Measurements from ENCODE around the gene TRPM3.

TRPM3 gene

GRCh38 chr9:71097671-71098070 is 23.8 kb downstream of the TRPM3 start:
- H3K36me3 ChIP-seq (ENCODE audit: insufficient read depth, low read length): no peaks in the 10 kb centered on the region
- peaks cover 21% of the 10 kb centered on the region for H3K27me3 ChIP-seq (ENCODE audit: control insufficient read depth, insufficient read depth, low read length)
- H3K4me2 ChIP-seq (ENCODE audit: low read length): no peak overlapping the region
- no peaks in the 10 kb centered on the region for H3K4me1 ChIP-seq (ENCODE audit: control insufficient read depth, insufficient read depth, low read length)
- H3K9me3 ChIP-seq (replicated peaks; ENCODE audit: low read length): no peaks in the 10 kb centered on the region
- H3K4me3 ChIP-seq (ENCODE audit: low read length): no peak overlapping the region
- H3K9ac ChIP-seq (ENCODE audit: low read depth, low read length): no peak overlapping the region

GRCh38 chr9:71096421-71097108 is 24.9 kb downstream of the TRPM3 start:
- Histone ChIP-seq H3K9ac (ENCODE audit: low read depth, low read length) (no peak overlapping the region), H3K27me3 (ENCODE audit: control insufficient read depth, insufficient read depth, low read length) (peaks cover 21% of the 10 kb centered on the region)

GRCh38 chr9:71094708-71095251 is 26.6 kb downstream of the TRPM3 start:
- peaks cover 11% of the 10 kb centered on the region for H3K27me3 ChIP-seq (ENCODE audit: control insufficient read depth, insufficient read depth, low read length)
- H3K4me1 ChIP-seq (ENCODE audit: control insufficient read depth, insufficient read depth, low read length): no peaks in the 10 kb centered on the region
- H3K9ac ChIP-seq (ENCODE audit: low read depth, low read length): no peak overlapping the region
- no peak overlapping the region for H3K4me2 ChIP-seq (ENCODE audit: low read length)
- H3K9me3 ChIP-seq (replicated peaks; ENCODE audit: low read length): no peaks in the 10 kb centered on the region
- no peaks in the 10 kb centered on the region for H3K36me3 ChIP-seq (ENCODE audit: insufficient read depth, low read length)
- H3K4me3 ChIP-seq (ENCODE audit: low read length): no peak overlapping the region

More at GRCh38 chr9:71096421-71097108, 24.9 kb downstream of the TRPM3 start:
- H3K4me2 ChIP-seq (ENCODE audit: low read length): no peak overlapping the region
- H3K4me1 ChIP-seq (ENCODE audit: control insufficient read depth, insufficient read depth, low read length): no peaks in the 10 kb centered on the region
- H3K36me3 ChIP-seq (ENCODE audit: insufficient read depth, low read length): no peaks in the 10 kb centered on the region
- no peaks in the 10 kb centered on the region for H3K9me3 ChIP-seq (replicated peaks; ENCODE audit: low read length)
- H3K4me3 ChIP-seq (ENCODE audit: low read length): no peak overlapping the region

- peaks cover 8% of the 10 kb centered on the region for H3K27me3 ChIP-seq (ENCODE audit: control insufficient read depth, insufficient read depth, low read length)
- H3K9ac ChIP-seq (ENCODE audit: low read depth, low read length): no peak overlapping the region
- H3K4me3 ChIP-seq (ENCODE audit: low read length): no peak overlapping the region
- H3K4me1 ChIP-seq (ENCODE audit: control insufficient read depth, insufficient read depth, low read length): no peaks in the 10 kb centered on the region
- H3K36me3 ChIP-seq (ENCODE audit: insufficient read depth, low read length): no peaks in the 10 kb centered on the region
- no peaks in the 10 kb centered on the region for H3K9me3 ChIP-seq (replicated peaks; ENCODE audit: low read length)
- no peak overlapping the region for H3K4me2 ChIP-seq (ENCODE audit: low read length)
Measured at GRCh38 chr9:71090896-71091295, 30.5 kb downstream of the TRPM3 start.

GRCh38 chr9:71079451-71079850 is 42.0 kb downstream of the TRPM3 start:
- Histone ChIP-seq H3K27me3 (ENCODE audit: control insufficient read depth, insufficient read depth, low read length) (peaks cover 7% of the 10 kb centered on the region), H3K4me2 (ENCODE audit: low read length) (no peak overlapping the region), H3K4me3 (ENCODE audit: low read length) (no peak overlapping the region), H3K36me3 (ENCODE audit: insufficient read depth, low read length) (no peaks in the 10 kb centered on the region), H3K9ac (ENCODE audit: low read depth, low read length) (no peak overlapping the region), H3K4me1 (ENCODE audit: control insufficient read depth, insufficient read depth, low read length) (no peaks in the 10 kb centered on the region), H3K9me3 (replicated peaks; ENCODE audit: low read length) (no peaks in the 10 kb centered on the region)

- Histone ChIP-seq H3K4me3 (ENCODE audit: low read length) (no peak overlapping the region), H3K9ac (ENCODE audit: low read depth, low read length) (no peak overlapping the region), H3K27me3 (ENCODE audit: control insufficient read depth, insufficient read depth, low read length) (peaks cover 7% of the 10 kb centered on the region), H3K4me2 (ENCODE audit: low read length) (no peak overlapping the region), H3K9me3 (replicated peaks; ENCODE audit: low read length) (no peaks in the 10 kb centered on the region), H3K36me3 (ENCODE audit: insufficient read depth, low read length) (no peaks in the 10 kb centered on the region), H3K4me1 (ENCODE audit: control insufficient read depth, insufficient read depth, low read length) (no peaks in the 10 kb centered on the region)
Measured at GRCh38 chr9:71076096-71076495, 45.3 kb downstream of the TRPM3 start.

- no peak overlapping the region for H3K4me3 ChIP-seq (ENCODE audit: low read length)
- H3K36me3 ChIP-seq (ENCODE audit: insufficient read depth, low read length): no peaks in the 10 kb centered on the region
- H3K27me3 ChIP-seq (ENCODE audit: control insufficient read depth, insufficient read depth, low read length): peaks cover 7% of the 10 kb centered on the region
- H3K9me3 ChIP-seq (replicated peaks; ENCODE audit: low read length): no peaks in the 10 kb centered on the region
- H3K4me2 ChIP-seq (ENCODE audit: low read length): no peak overlapping the region
- no peak overlapping the region for H3K9ac ChIP-seq (ENCODE audit: low read depth, low read length)
- no peaks in the 10 kb centered on the region for H3K4me1 ChIP-seq (ENCODE audit: control insufficient read depth, insufficient read depth, low read length)
Measured at GRCh38 chr9:71073494-71073893, 47.9 kb downstream of the TRPM3 start.

GRCh38 chr9:71072587-71072986 is 48.8 kb downstream of the TRPM3 start:
- Histone ChIP-seq H3K36me3 (ENCODE audit: insufficient read depth, low read length) (no peaks in the 10 kb centered on the region), H3K4me3 (ENCODE audit: low read length) (no peak overlapping the region), H3K4me1 (ENCODE audit: control insufficient read depth, insufficient read depth, low read length) (no peaks in the 10 kb centered on the region), H3K9ac (ENCODE audit: low read depth, low read length) (no peak overlapping the region), H3K4me2 (ENCODE audit: low read length) (no peak overlapping the region), H3K27me3 (ENCODE audit: control insufficient read depth, insufficient read depth, low read length) (peaks cover 7% of the 10 kb centered on the region), H3K9me3 (replicated peaks; ENCODE audit: low read length) (no peaks in the 10 kb centered on the region)

- no peak overlapping the region for H3K4me3 ChIP-seq (ENCODE audit: low read length)
- H3K9ac ChIP-seq (ENCODE audit: low read depth, low read length): no peak overlapping the region
- no peaks in the 10 kb centered on the region for H3K4me1 ChIP-seq (ENCODE audit: control insufficient read depth, insufficient read depth, low read length)
- H3K36me3 ChIP-seq (ENCODE audit: insufficient read depth, low read length): no peaks in the 10 kb centered on the region
- peaks cover 4% of the 10 kb centered on the region for H3K27me3 ChIP-seq (ENCODE audit: control insufficient read depth, insufficient read depth, low read length)
- no peaks in the 10 kb centered on the region for H3K9me3 ChIP-seq (replicated peaks; ENCODE audit: low read length)
- no peak overlapping the region for H3K4me2 ChIP-seq (ENCODE audit: low read length)
Measured at GRCh38 chr9:71071633-71072032, 49.8 kb downstream of the TRPM3 start.

GRCh38 chr9:71058660-71059059 is 62.8 kb downstream of the TRPM3 start:
- Histone ChIP-seq H3K27me3 (ENCODE audit: control insufficient read depth, insufficient read depth, low read length) (peaks cover 7% of the 10 kb centered on the region), H3K4me1 (ENCODE audit: control insufficient read depth, insufficient read depth, low read length) (no peaks in the 10 kb centered on the region), H3K36me3 (ENCODE audit: insufficient read depth, low read length) (no peaks in the 10 kb centered on the region)

GRCh38 chr9:71052287-71052686 is 69.1 kb downstream of the TRPM3 start:
- no peak overlapping the region for H3K9ac ChIP-seq (ENCODE audit: low read depth, low read length)
- no peak overlapping the region for H3K4me2 ChIP-seq (ENCODE audit: low read length)
- no peaks in the 10 kb centered on the region for H3K9me3 ChIP-seq (replicated peaks; ENCODE audit: low read length)
- no peak overlapping the region for H3K4me3 ChIP-seq (ENCODE audit: low read length)
- H3K4me1 ChIP-seq (ENCODE audit: control insufficient read depth, insufficient read depth, low read length): no peaks in the 10 kb centered on the region
- H3K27me3 ChIP-seq (ENCODE audit: control insufficient read depth, insufficient read depth, low read length): peaks cover 18% of the 10 kb centered on the region
- no peaks in the 10 kb centered on the region for H3K36me3 ChIP-seq (ENCODE audit: insufficient read depth, low read length)

More at GRCh38 chr9:71058660-71059059, 62.8 kb downstream of the TRPM3 start:
- H3K9ac ChIP-seq (ENCODE audit: low read depth, low read length): no peak overlapping the region
- no peak overlapping the region for H3K4me3 ChIP-seq (ENCODE audit: low read length)
- H3K9me3 ChIP-seq (replicated peaks; ENCODE audit: low read length): no peaks in the 10 kb centered on the region
- no peak overlapping the region for H3K4me2 ChIP-seq (ENCODE audit: low read length)

- no peak overlapping the region for H3K4me2 ChIP-seq (ENCODE audit: low read length)
- no peaks in the 10 kb centered on the region for H3K36me3 ChIP-seq (ENCODE audit: insufficient read depth, low read length)
- H3K9ac ChIP-seq (ENCODE audit: low read depth, low read length): no peak overlapping the region
- no peak overlapping the region for H3K4me3 ChIP-seq (ENCODE audit: low read length)
- peaks cover 11% of the 10 kb centered on the region for H3K27me3 ChIP-seq (ENCODE audit: control insufficient read depth, insufficient read depth, low read length)
- no peaks in the 10 kb centered on the region for H3K9me3 ChIP-seq (replicated peaks; ENCODE audit: low read length)
- H3K4me1 ChIP-seq (ENCODE audit: control insufficient read depth, insufficient read depth, low read length): no peaks in the 10 kb centered on the region
Measured at GRCh38 chr9:71048280-71048679, 73.1 kb downstream of the TRPM3 start.

All from skeletal muscle satellite cell (primary cell).